Measurements from ENCODE around the gene BPHL. TPM values are rescaled to one million over a fixed set of nuclear protein-coding genes. Genes with fewer than 3 reads are reported as not detected.

The BPHL gene
- total and polyA plus RNA-seq, 7 donors: 6.7 to 22.8 (median 9.0) TPM

GRCh38 chr6:3090013-3090412 lies 28.5 kb upstream of the BPHL start:
- TF ChIP-seq CTCF (IDR thresholded peaks at IDR 0.05): no peak
- Histone ChIP-seq H3K27ac (no peak overlapping the region), H3K27me3 (ENCODE audit: insufficient read depth in 3 of 3, low read length in 2 of 3) (no peaks in the 10 kb centered on the region), H3K4me3 (no peak overlapping the region), H3K9me3 (no peaks in the 10 kb centered on the region), H3K36me3 (ENCODE audit: insufficient read depth in 1 of 2, low read depth in 1 of 2) (peaks cover 6 to 66% of the 10 kb centered on the region in 2 donors), H3K4me1 (no peaks in the 10 kb centered on the region)
- 79 to 85% (median 84%) methylated on average over 4 of the region's 4 CpGs for WGBS, 3 donors
- no peak for DNase-seq
- intact Hi-C loops (cut with DNase I): no loop called here
- ATAC-seq: no peak

GRCh38 chr6:3094815-3095214 lies 23.7 kb upstream of the BPHL start:
- 75 to 89% (median 81%) methylated on average over 2 of the region's 2 CpGs for WGBS, 3 donors

DNA sequence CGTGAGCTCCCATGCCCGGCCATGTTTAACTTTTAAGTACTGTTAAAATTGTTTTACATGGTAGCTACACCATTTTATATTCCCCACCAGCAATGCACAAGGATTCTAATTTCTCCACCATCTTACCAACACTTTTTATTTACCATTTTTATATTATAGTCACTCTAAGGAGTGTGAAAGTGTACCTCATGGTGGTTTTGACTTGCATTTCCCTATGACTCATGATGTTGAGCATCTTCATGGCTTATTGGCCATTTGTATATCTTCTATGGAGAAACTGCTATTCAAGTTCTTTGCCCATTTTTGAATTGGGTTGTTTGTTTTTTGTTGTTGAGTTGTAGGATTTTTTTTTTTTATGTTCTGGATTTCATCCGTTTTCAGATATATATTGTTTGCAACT lies 15.6 kb upstream of the BPHL start:
- H3K4me1 ChIP-seq: no peaks in the 10 kb centered on the region
- no peak for TF ChIP-seq CTCF (IDR thresholded peaks at IDR 0.05)
- DNase-seq: no peak
- H3K27me3 ChIP-seq (ENCODE audit: insufficient read depth in 3 of 3, low read length in 2 of 3): no peaks in the 10 kb centered on the region
- intact Hi-C loops (cut with DNase I): no loop called here
- no peak overlapping the region for H3K4me3 ChIP-seq
- no peaks in the 10 kb centered on the region for H3K9me3 ChIP-seq
- 87 to 88% (median 87%) methylated on average over 3 of the region's 3 CpGs for WGBS, 3 donors
- ATAC-seq: no peak
- H3K36me3 ChIP-seq (ENCODE audit: insufficient read depth in 1 of 2, low read depth in 1 of 2): peaks cover 10 to 100% of the 10 kb centered on the region in 2 donors
- no peak overlapping the region for H3K27ac ChIP-seq

More at GRCh38 chr6:3094815-3095214, 23.7 kb upstream of the BPHL start:
- intact Hi-C loops (cut with DNase I): no loop called here
- DNase-seq (no peak), ATAC-seq (no peak)
- Histone ChIP-seq H3K4me1 (no peaks in the 10 kb centered on the region), H3K27ac (no peak overlapping the region), H3K27me3 (ENCODE audit: insufficient read depth in 3 of 3, low read length in 2 of 3) (no peaks in the 10 kb centered on the region), H3K9me3 (no peaks in the 10 kb centered on the region), H3K4me3 (no peak overlapping the region), H3K36me3 (ENCODE audit: insufficient read depth in 1 of 2, low read depth in 1 of 2) (peaks cover 4 to 66% of the 10 kb centered on the region in 2 donors)
- no peak for TF ChIP-seq CTCF (IDR thresholded peaks at IDR 0.05)

GRCh38 chr6:3108746-3109414 lies 9.6 kb upstream of the BPHL start:
- Histone ChIP-seq H3K27me3 (ENCODE audit: insufficient read depth in 3 of 3, low read length in 2 of 3) (no peaks in the 10 kb centered on the region), H3K27ac (no peak overlapping the region), H3K9me3 (no peaks in the 10 kb centered on the region), H3K36me3 (ENCODE audit: insufficient read depth in 1 of 2, low read depth in 1 of 2) (peaks cover 13 to 99% of the 10 kb centered on the region in 2 donors), H3K4me1 (no peaks in the 10 kb centered on the region), H3K4me3 (no peak overlapping the region)
- intact Hi-C loops (cut with DNase I): no loop called here
- no peak for TF ChIP-seq CTCF (IDR thresholded peaks at IDR 0.05)
- WGBS, 3 donors: 83 to 85% (median 85%) methylated on average over 10 of the region's 10 CpGs
- ATAC-seq (peak in 2 of 4 donors; percentile 21 to 27), DNase-seq (no peak)

GRCh38 chr6:3109761-3110160 lies 8.8 kb upstream of the BPHL start:
- Histone ChIP-seq H3K27ac (no peak overlapping the region), H3K27me3 (ENCODE audit: insufficient read depth in 3 of 3, low read length in 2 of 3) (no peaks in the 10 kb centered on the region), H3K4me1 (no peaks in the 10 kb centered on the region), H3K36me3 (ENCODE audit: insufficient read depth in 1 of 2, low read depth in 1 of 2) (peaks cover 19 to 99% of the 10 kb centered on the region in 2 donors), H3K4me3 (no peak overlapping the region), H3K9me3 (no peaks in the 10 kb centered on the region)
- ATAC-seq (no peak), DNase-seq (no peak)
- TF ChIP-seq CTCF (IDR thresholded peaks at IDR 0.05): no peak
- intact Hi-C loops (cut with DNase I): loop anchor here in 1 of 2 donors (5.0 kb wide), 1 partner anchor 32 kb away; no protein-coding TSS in a partner anchor
- 82 to 89% (median 86%) methylated on average over 3 of the region's 3 CpGs for WGBS, 3 donors

Data from psoas muscle (tissue), 8 donors.